DND-41 (cell line): ENCODE results near the gene FBXO11.

Experiments
- CTCF ChIP-seq: IDR thresholded peaks from 2 replicates; pipeline ENCODE4 v1.5.1; 2012; ENCODE audit warnings: borderline replicate concordance, low read length, moderate library complexity, mild to moderate bottlenecking; ENCODE audit not compliant: poor library complexity, severe bottlenecking; ENCODE audit errors: extremely low read depth
- EZH2 ChIP-seq: IDR thresholded peaks from 3 replicates; pipeline ENCODE4 v1.6.1; 2012; ENCODE audit warnings: borderline replicate concordance, low read depth, mild to moderate bottlenecking, moderate library complexity, low read length, inconsistent platforms; ENCODE audit not compliant: severe bottlenecking

GRCh38 chr2:47751856-47752414, 154.4 kb downstream of the FBXO11 start:
- TF ChIP-seq EZH2 (no peak), CTCF (no peak)
